Tibial artery (tissue), 4 donors: ENCODE data around the gene PTGDR.

ENCODE experiments used
- DNase-seq, 2 donors: peaks; one replicate each; pipeline ENCODE4 v3.0.0-alpha.2; 2019
- H3K27ac ChIP-seq, 2 donors: fragments of 200-600 bp; sonication (generic) in 1 of 2; 1 replicate in 1 of 2; 2 replicates in 1 of 2; pipeline ENCODE4 v1.5.1; 2018 to 2019; ENCODE audit warnings: mild to moderate bottlenecking in 1 of 2
- H3K27me3 ChIP-seq, 2 donors: fragments of 200-600 bp; sonication (generic) in 1 of 2; one replicate each; pipeline versions ENCODE4 v1.5.1 to v1.6.0; 2016 to 2019
- H3K36me3 ChIP-seq, 3 donors: fragments of 200-600 bp; sonication (generic) in 2 of 3; one replicate each; pipeline ENCODE4 v1.5.1; 2016 to 2019; ENCODE audit warnings: mild to moderate bottlenecking in 2 of 3
- H3K4me1 ChIP-seq, 4 donors: fragments of 200-600 bp; sonication (generic) in 2 of 4; 1 replicate in 3 of 4; 2 replicates in 1 of 4; pipeline ENCODE4 v1.5.1; 2016 to 2019
- H3K4me3 ChIP-seq, 2 donors: fragments of 200-600 bp; sonication (generic) in 1 of 2; 1 replicate in 1 of 2; 2 replicates in 1 of 2; pipeline ENCODE4 v1.5.1; 2018 to 2019; ENCODE audit warnings: mild to moderate bottlenecking in 2 of 2
- H3K9me3 ChIP-seq, 3 donors: fragments of 200-600 bp; sonication (generic) in 1 of 3; one replicate each; pipeline ENCODE4 v1.5.1; 2016 to 2019
- intact Hi-C: fragments of 100-400 bp; cut with DNase I; formaldehyde crosslinking; loops from one replicate; pipeline ENCODE4 v1.15.0; 2023; ENCODE audit warnings: low total_unique reads
- TF ChIP-seq, protein P1 (sequence below), 2 experiments: fragments of 200-600 bp in 1 of 2; fragments of 450-650 bp in 1 of 2; IDR thresholded peaks; one replicate each; pipeline ENCODE4 v1.5.1; 2017 to 2019; ENCODE audit warnings: antibody characterized with exemption in 2 of 2, mild to moderate bottlenecking in 1 of 2, moderate library complexity in 1 of 2

Gene PTGDR

GRCh38 chr14:52254086-52254485 lies 13.4 kb upstream of the PTGDR start:
- no peaks in the 10 kb centered on the region for H3K27me3 ChIP-seq
- no peaks in the 10 kb centered on the region for H3K36me3 ChIP-seq
- no peaks in the 10 kb centered on the region for H3K9me3 ChIP-seq
- TF ChIP-seq, protein P1, sequence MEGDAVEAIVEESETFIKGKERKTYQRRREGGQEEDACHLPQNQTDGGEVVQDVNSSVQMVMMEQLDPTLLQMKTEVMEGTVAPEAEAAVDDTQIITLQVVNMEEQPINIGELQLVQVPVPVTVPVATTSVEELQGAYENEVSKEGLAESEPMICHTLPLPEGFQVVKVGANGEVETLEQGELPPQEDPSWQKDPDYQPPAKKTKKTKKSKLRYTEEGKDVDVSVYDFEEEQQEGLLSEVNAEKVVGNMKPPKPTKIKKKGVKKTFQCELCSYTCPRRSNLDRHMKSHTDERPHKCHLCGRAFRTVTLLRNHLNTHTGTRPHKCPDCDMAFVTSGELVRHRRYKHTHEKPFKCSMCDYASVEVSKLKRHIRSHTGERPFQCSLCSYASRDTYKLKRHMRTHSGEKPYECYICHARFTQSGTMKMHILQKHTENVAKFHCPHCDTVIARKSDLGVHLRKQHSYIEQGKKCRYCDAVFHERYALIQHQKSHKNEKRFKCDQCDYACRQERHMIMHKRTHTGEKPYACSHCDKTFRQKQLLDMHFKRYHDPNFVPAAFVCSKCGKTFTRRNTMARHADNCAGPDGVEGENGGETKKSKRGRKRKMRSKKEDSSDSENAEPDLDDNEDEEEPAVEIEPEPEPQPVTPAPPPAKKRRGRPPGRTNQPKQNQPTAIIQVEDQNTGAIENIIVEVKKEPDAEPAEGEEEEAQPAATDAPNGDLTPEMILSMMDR (IDR thresholded peaks at IDR 0.05): no peak
- H3K4me1 ChIP-seq: no peaks in the 10 kb centered on the region
- intact Hi-C loops: no loop called here
- H3K27ac ChIP-seq: no peak overlapping the region
- H3K4me3 ChIP-seq: no peak overlapping the region
- no peak for DNase-seq

GRCh38 chr14:52258783-52259182 lies 8.7 kb upstream of the PTGDR start:
- H3K27me3 ChIP-seq: no peaks in the 10 kb centered on the region
- intact Hi-C loops: no loop called here
- DNase-seq: no peak
- H3K27ac ChIP-seq: no peak overlapping the region
- no peaks in the 10 kb centered on the region for H3K9me3 ChIP-seq
- H3K36me3 ChIP-seq: no peaks in the 10 kb centered on the region
- no peak overlapping the region for H3K4me3 ChIP-seq
- TF ChIP-seq, protein P1 (IDR thresholded peaks at IDR 0.05): no peak
- H3K4me1 ChIP-seq: no peaks in the 10 kb centered on the region

DNA sequence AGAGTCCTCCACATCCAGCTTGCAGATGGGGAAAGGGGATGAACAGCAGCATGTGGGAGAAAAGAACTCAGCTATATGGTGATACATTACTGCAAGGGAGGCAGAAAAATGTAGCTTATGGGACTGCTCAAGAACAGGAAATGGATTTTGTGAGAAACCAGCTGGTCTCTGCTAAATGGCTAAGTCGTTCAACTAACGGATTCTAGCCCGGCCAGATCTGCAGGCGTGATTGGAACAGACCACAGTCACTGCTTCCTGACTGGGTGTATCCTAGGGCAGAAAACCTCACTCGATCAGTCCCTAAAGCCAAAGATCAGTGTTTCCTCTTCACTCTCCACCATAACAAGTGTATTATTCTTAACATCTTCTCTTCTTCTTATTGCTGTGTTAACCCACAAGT lies 8.1 kb upstream of the PTGDR start:
- Histone ChIP-seq H3K27ac (no peak overlapping the region), H3K4me1 (no peaks in the 10 kb centered on the region), H3K4me3 (no peak overlapping the region), H3K9me3 (no peaks in the 10 kb centered on the region), H3K27me3 (no peaks in the 10 kb centered on the region), H3K36me3 (no peaks in the 10 kb centered on the region)
- DNase-seq: no peak
- intact Hi-C loops: no loop called here
- TF ChIP-seq, protein P1 (IDR thresholded peaks at IDR 0.05): no peak

DNA sequence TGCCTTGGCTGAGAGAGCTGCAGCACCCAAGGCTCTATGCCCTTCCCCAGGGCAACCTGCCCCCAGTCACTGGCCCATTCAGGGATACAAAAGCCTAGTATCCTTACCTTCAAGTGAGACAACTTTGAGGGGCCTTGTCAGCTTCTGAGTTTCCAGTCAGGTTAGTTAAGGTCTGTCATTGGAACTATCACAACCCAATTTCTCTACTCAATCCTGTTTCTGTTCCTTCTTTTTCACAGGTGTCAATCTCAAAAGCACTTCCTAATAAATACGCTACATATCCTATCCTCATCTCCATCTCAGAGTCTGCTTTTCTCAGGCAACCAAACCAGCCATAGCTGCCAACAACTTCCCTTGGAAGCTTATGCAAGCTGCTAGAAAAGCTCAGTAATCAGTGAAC lies 4.9 kb upstream of the PTGDR start:
- intact Hi-C loops: no loop called here
- TF ChIP-seq, protein P1 (IDR thresholded peaks at IDR 0.05): no peak
- DNase-seq: no peak

GRCh38 chr14:52263190-52263589 lies 4.3 kb upstream of the PTGDR start:
- peaks cover 0 to 22% (median 17%) of the 10 kb centered on the region in 4 donors for H3K4me1 ChIP-seq
- intact Hi-C loops: no loop called here
- no peak for DNase-seq

More for the DNA sequence above, 4.9 kb upstream of the PTGDR start:
- H3K36me3 ChIP-seq: no peaks in the 10 kb centered on the region
- no peaks in the 10 kb centered on the region for H3K27me3 ChIP-seq
- no peak overlapping the region for H3K4me3 ChIP-seq
- H3K9me3 ChIP-seq: no peaks in the 10 kb centered on the region
- H3K27ac ChIP-seq: no peak overlapping the region
- H3K4me1 ChIP-seq: peaks cover 0 to 17% (median 11%) of the 10 kb centered on the region in 4 donors

More at GRCh38 chr14:52263190-52263589, 4.3 kb upstream of the PTGDR start:
- Histone ChIP-seq H3K36me3 (no peaks in the 10 kb centered on the region), H3K9me3 (no peaks in the 10 kb centered on the region), H3K27ac (no peak overlapping the region), H3K27me3 (peaks cover 0 to 6% of the 10 kb centered on the region in 2 donors), H3K4me3 (no peak overlapping the region)
- TF ChIP-seq, protein P1 (IDR thresholded peaks at IDR 0.05): no peak
